ENCODE data around the gene TTC23L.
"Not testable (repeated sequence)": the region's sequence is repeated elsewhere in the genome, so short reads cannot be mapped to it uniquely, and the experiment has no call there.

Gene TTC23L

GRCh38 chr5:34881246-34881645 is 42.3 kb downstream of the TTC23L start:
- no peak for DNase-seq

- DNase-seq, result no peak
Observed at GRCh38 chr5:34886392-34887119, 47.6 kb downstream of the TTC23L start.

GRCh38 chr5:34889394-34889793 is 50.4 kb downstream of the TTC23L start:
- DNase-seq, result no peak

- no peak for DNase-seq
Observed at GRCh38 chr5:34891981-34892380, 53.0 kb downstream of the TTC23L start.

- DNase-seq, result no peak
Observed at GRCh38 chr5:34892414-34892813, 53.5 kb downstream of the TTC23L start.

GRCh38 chr5:34894716-34895115 is 55.8 kb downstream of the TTC23L start:
- no peak for DNase-seq

GRCh38 chr5:34895641-34896419 is 56.9 kb downstream of the TTC23L start:
- DNase-seq, result no peak

GRCh38 chr5:34897646-34898045 is 58.7 kb downstream of the TTC23L start:
- no peak for DNase-seq

- peak; percentile 67 for DNase-seq
Observed at GRCh38 chr5:34898258-34898895, 59.4 kb downstream of the TTC23L start.

GRCh38 chr5:34899066-34899465 is 60.1 kb downstream of the TTC23L start:
- no peak for DNase-seq

GRCh38 chr5:34900652-34901051 is 61.7 kb downstream of the TTC23L start:
- DNase-seq, result no peak

GRCh38 chr5:34903260-34903659 is 64.3 kb downstream of the TTC23L start:
- no peak for DNase-seq

- no peak for DNase-seq
Observed at GRCh38 chr5:34905564-34905963, 66.6 kb downstream of the TTC23L start.

- DNase-seq, result no peak
Observed at GRCh38 chr5:34913072-34913471, 74.1 kb downstream of the TTC23L start.

GRCh38 chr5:34914671-34915138 is 75.7 kb downstream of the TTC23L start:
- DNase-seq, result peak; percentile 39

- peak; percentile 94 for DNase-seq
Observed at GRCh38 chr5:34915139-34915855, 76.3 kb downstream of the TTC23L start, which contains the start of the genes BRIX1 and RAD1. BRIX1 (plus strand) TSS chr5:34915711; CDS start chr5:34915739, 28 bp downstream. RAD1 (minus strand) TSS chr5:34915504; CDS start chr5:34914892, 612 bp downstream.

- DNase-seq, result peak; percentile 55
Observed at GRCh38 chr5:34915856-34916192, 76.9 kb downstream of the TTC23L start.

- no peak for DNase-seq
Observed at GRCh38 chr5:34916518-34916917, 77.6 kb downstream of the TTC23L start.

- DNase-seq, result no peak
Observed at GRCh38 chr5:34918025-34918424, 79.1 kb downstream of the TTC23L start.

- DNase-seq, result no peak
Observed at GRCh38 chr5:34919077-34919476, 80.1 kb downstream of the TTC23L start.

- DNase-seq, result not testable (repeated sequence)
Observed at GRCh38 chr5:34923256-34923655, 84.3 kb downstream of the TTC23L start.

GRCh38 chr5:34923694-34924461 is 84.9 kb downstream of the TTC23L start:
- DNase-seq, result peak; percentile 33

Data from stimulated activated CD8-positive, alpha-beta memory T cell treated with anti-CD3 and anti-CD28 coated beads, Interleukin-4, amount 100 ng/mL, for 48 hours (primary cell).